Erythroblast (primary cell): ENCODE results near the gene GBGT1.

Experiments used
- GATA1 ChIP-seq: IDR thresholded peaks from 2 replicates; pipeline ENCODE4 v1.6.1; 2011; ENCODE audit warnings: low read depth, mild to moderate bottlenecking, control low read depth, low read length, moderate library complexity
- POLR2A ChIP-seq: IDR thresholded peaks from 2 replicates; pipeline ENCODE4 v1.6.1; 2011; ENCODE audit warnings: mild to moderate bottlenecking, low read length

DNA sequence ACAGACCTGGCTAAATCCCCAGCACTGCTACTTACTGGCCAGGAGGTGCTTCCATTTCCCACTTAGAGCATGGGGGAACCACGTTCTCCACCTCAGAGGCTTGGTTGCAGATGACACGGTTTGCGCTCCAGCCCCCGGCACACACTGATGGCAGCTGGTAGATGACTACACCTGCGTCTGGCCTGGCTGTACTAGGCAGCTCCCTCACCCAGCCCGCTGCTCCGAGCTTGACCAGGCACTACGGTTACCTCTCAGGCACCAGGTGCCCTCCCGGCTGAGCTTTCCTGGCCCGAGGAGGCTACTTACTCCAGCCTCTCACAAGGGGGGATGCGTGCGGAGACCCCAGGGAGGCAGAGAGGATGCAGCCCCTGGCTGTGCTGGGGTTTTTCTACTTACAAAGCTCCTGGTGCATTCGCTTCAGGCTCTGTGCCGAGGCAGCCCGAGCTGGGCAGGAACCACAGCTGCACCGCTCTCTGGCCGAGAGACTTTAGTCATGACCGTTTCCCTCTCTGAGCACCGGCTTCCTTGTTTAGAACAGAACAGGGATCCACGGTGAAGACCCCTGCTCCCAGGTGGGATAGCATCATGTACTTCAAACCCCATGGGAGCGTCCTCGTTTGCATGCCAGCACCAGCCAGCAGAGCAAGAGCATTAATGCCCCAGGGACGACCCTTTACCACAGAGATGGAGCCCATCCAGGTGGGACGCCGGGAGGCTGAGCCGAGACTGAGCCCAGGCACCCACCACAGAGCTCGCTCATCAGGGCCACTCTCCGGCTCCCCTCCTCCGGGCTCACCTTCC, 7.6 kb upstream of the GBGT1 start:
- TF ChIP-seq POLR2A = no peak
- TF ChIP-seq GATA1 = no peak
